K562 (cell line): ENCODE data around the gene CFAP54. TPM values are rescaled to one million over a fixed set of nuclear protein-coding genes. Genes with fewer than 3 reads are reported as not detected.

Experiments used
- ATAC-seq: fragments of 200-7000 bp; cut with Tn5 transposase; 3 replicates; pipeline ENCODE4 v1.9.1; 2020; ENCODE audit warnings: moderate library complexity
- BruUV-seq: library from RNA; stranded (reverse); fragments of 400-500 nt; replicated peaks from 2 replicates; lab custom pipeline; 2021; lab: Mats Ljungman, UMichigan
- CTCF ChIA-PET: fragments of 300-600 bp; formaldehyde crosslinking; extraction: SDS; loops from one replicate; lab custom pipeline; 2021; ENCODE audit warnings: low intra/inter-chr PET ratio; lab: Yijun Ruan, JAX
- POLR2A ChIA-PET: fragments of 300-600, 350-650 bp; sonication (Branson Sonifier 250); formaldehyde crosslinking; extraction: SDS; loops from one replicate; lab custom pipeline; 2021; ENCODE audit warnings: antibody characterized with exemption, inconsistent platforms; lab: Yijun Ruan, JAX
- DNase-seq, 4 experiments: peaks; one replicate each; pipeline versions ENCODE4 v3.0.0 to v3.0.0-alpha.2; 2011 to 2018; ENCODE audit warnings: low spot score in 3 of 4, mixed read lengths in 3 of 4; ENCODE audit errors: extremely low read depth in 1 of 4
- FAIRE-seq: peaks from 2 replicates; lab custom pipeline; 2011; peaks lifted over from hg19 to GRCh38; lab: Jason Lieb, UNC
- H2AFZ ChIP-seq: 2 replicates; pipeline ENCODE4 v1.6.0; 2011; ENCODE audit warnings: low read depth, low read length, control low read depth, inconsistent platforms
- H3K27ac ChIP-seq: fragments of 200-600 bp; 3 replicates; pipeline ENCODE4 v1.8.0; 2011; ENCODE audit warnings: low read depth, mild to moderate bottlenecking, control low read depth, inconsistent platforms, low read length, moderate library complexity, mixed read lengths; ENCODE audit errors: extremely low read depth
- H3K27me3 ChIP-seq, 2 experiments: fragments of 300-600 bp in 1 of 2; 2 replicates in 1 of 2; 3 replicates in 1 of 2; pipeline versions ENCODE4 v1.6.0 to v1.8.0; 2011; ENCODE audit warnings: inconsistent platforms in 2 of 2, low read length in 2 of 2, mild to moderate bottlenecking in 1 of 2, mixed read lengths in 1 of 2, moderate library complexity in 1 of 2; ENCODE audit not compliant: control insufficient read depth in 2 of 2, insufficient read depth in 2 of 2
- H3K36me3 ChIP-seq: fragments of 300-600 bp; 3 replicates; pipeline ENCODE4 v1.8.0; 2011; ENCODE audit warnings: mild to moderate bottlenecking, low read length, inconsistent platforms; ENCODE audit not compliant: control insufficient read depth, insufficient read depth
- H3K4me1 ChIP-seq, 2 experiments: fragments of 200-600 bp in 1 of 2; replicated peaks in 1 of 2; 2 replicates in 1 of 2; 3 replicates in 1 of 2; pipeline versions ENCODE4 v1.5.1 to v1.8.0; 2011; ENCODE audit warnings: inconsistent platforms in 2 of 2, low read length in 2 of 2, mild to moderate bottlenecking in 1 of 2, mixed read lengths in 1 of 2, moderate library complexity in 1 of 2; ENCODE audit not compliant: control insufficient read depth in 2 of 2, insufficient read depth in 2 of 2
- H3K4me2 ChIP-seq: 2 replicates; pipeline ENCODE4 v1.6.1; 2011; ENCODE audit warnings: low read length, control low read depth, inconsistent platforms, mixed read lengths; ENCODE audit not compliant: insufficient read depth
- H3K4me3 ChIP-seq: fragments of 200-600 bp; sonication (generic), shearing (Covaris generic); 2 replicates; pipeline ENCODE4 v1.5.1; 2016; ENCODE audit warnings: control low read depth, inconsistent platforms
- H3K79me2 ChIP-seq: fragments of 200-600 bp; 3 replicates; pipeline ENCODE4 v1.8.0; 2011; ENCODE audit warnings: low read length, inconsistent platforms; ENCODE audit not compliant: control insufficient read depth, insufficient read depth
- H3K9ac ChIP-seq, 2 experiments: 2 replicates each; pipeline versions ENCODE4 v1.6.0 to v1.6.1; 2011; ENCODE audit warnings: low read depth in 2 of 2, low read length in 2 of 2, control low read depth in 1 of 2, inconsistent platforms in 1 of 2, mild to moderate bottlenecking in 1 of 2, mixed read lengths in 1 of 2; ENCODE audit not compliant: insufficient read depth in 1 of 2
- H3K9me1 ChIP-seq: one replicate; pipeline ENCODE4 v1.6.0; 2011; ENCODE audit warnings: inconsistent platforms, mild to moderate bottlenecking, low read length, moderate library complexity; ENCODE audit not compliant: control insufficient read depth, insufficient read depth
- H3K9me3 ChIP-seq: replicated peaks from 2 replicates; pipeline ENCODE4 v1.5.1; 2011; ENCODE audit warnings: low read depth, low read length, inconsistent platforms; ENCODE audit not compliant: control insufficient read depth, insufficient read depth
- H4K20me1 ChIP-seq: replicated peaks from 2 replicates; pipeline ENCODE4 v1.6.1; 2011; ENCODE audit warnings: low read length, inconsistent platforms, mixed read lengths; ENCODE audit not compliant: control insufficient read depth, insufficient read depth
- CBX5 ChIP-seq: IDR thresholded peaks from 2 replicates; pipeline ENCODE4 v1.6.1; 2014; ENCODE audit warnings: low read depth, borderline replicate concordance
- CSDE1 ChIP-seq, 2 experiments: fragments of 450-650 bp; IDR thresholded peaks; 2 replicates each; pipeline ENCODE4 v1.6.1; 2016; ENCODE audit warnings: mild to moderate bottlenecking in 1 of 2
- DDX20 ChIP-seq: fragments of 450-650 bp; IDR thresholded peaks from 2 replicates; pipeline ENCODE4 v1.6.1; 2016; ENCODE audit warnings: missing genetic modification characterization, low read depth, mild to moderate bottlenecking, missing compliant biosample characterization, moderate library complexity
- JUN ChIP-seq, 2 experiments: sonication (generic) in 1 of 2; formaldehyde crosslinking in 1 of 2; IDR thresholded peaks; 2 replicates each; pipeline versions ENCODE4 v1.6.1 to v1.8.0; 2012 to 2022; ENCODE audit warnings: borderline replicate concordance in 2 of 2, mild to moderate bottlenecking in 2 of 2, improper control_type of control experiment in 1 of 2, low read depth in 1 of 2, low read length in 1 of 2, missing genetic modification reagents in 1 of 2
- KAT7 ChIP-seq: sonication (generic); formaldehyde crosslinking; IDR thresholded peaks from 2 replicates; pipeline ENCODE4 v1.8.0; 2022; ENCODE audit warnings: missing genetic modification reagents, mild to moderate bottlenecking, borderline replicate concordance
- ZNF436 ChIP-seq: fragments of 250-450, 450-650 bp; sonication (Bioruptor Pico); formaldehyde crosslinking; IDR thresholded peaks from 2 replicates; pipeline ENCODE4 v1.7.0; 2020; ENCODE audit warnings: mild to moderate bottlenecking
- ZNF507 ChIP-seq: conservative IDR thresholded peaks from 2 replicates; pipeline ENCODE4 v1.6.1; 2017; ENCODE audit warnings: missing genetic modification characterization, missing compliant biosample characterization
- WGBS: fragments of 100-300 bp; shearing (Covaris generic); methylation state at CpG from one replicate; pipeline ENCODE4 v1.1.6; 2016; ENCODE audit warnings: low coverage, mixed read lengths; ENCODE audit not compliant: insufficient coverage; ENCODE audit errors: missing lambda C conversion rate; 5-methylcytosine and 5-hydroxymethylcytosine counted together
- in situ Hi-C: fragments of 300-500 bp; cut with MboI; formaldehyde crosslinking; loops from 4 replicates; pipeline ENCODE4 v1.15.0; 2018; ENCODE audit warnings: inconsistent platforms, mixed read lengths
- intact Hi-C: fragments of 100-400 bp; cut with micrococcal nuclease; formaldehyde crosslinking; loops from 2 replicates; pipeline ENCODE4 v1.14.2; 2022
- polyA plus RNA-seq, 8 experiments: library from polyadenylated mRNA; depleted of rRNA in 4 of 8; stranded (reverse) in 5 of 8; unstranded in 3 of 8; fragments of >200 nt; fragmentation: Nextera tagmentation in 2 of 8; fragmentation: Illumina TruSeq in 1 of 8; extraction: Ambion mirVana in 2 of 8; extraction: Trizol in 1 of 8; gene quantifications; 2 replicates each; pipeline versions ENCODE4 v1.2.1 to v1.2.3, GENCODE V29; 2011 to 2014; ENCODE audit warnings: inconsistent platforms in 1 of 8, missing spikeins in 1 of 8
- total RNA-seq, 7 experiments: library from RNA; depleted of rRNA in 6 of 7; stranded (reverse); fragments of >200 nt in 6 of 7; fragmentation: Illumina TruSeq in 2 of 7; extraction: Trizol in 2 of 7; gene quantifications; 2 replicates each; pipeline versions ENCODE4 v1.2.1 to v1.2.3, GENCODE V29; 2011 to 2021; ENCODE audit warnings: low replicate concordance in 1 of 7
- TF ChIP-seq, protein P1 (sequence below): sonication (generic); IDR thresholded peaks from 2 replicates; pipeline ENCODE4 v1.6.1; 2016
- TF ChIP-seq, protein P2 (sequence below): sonication (generic); formaldehyde crosslinking; IDR thresholded peaks from 2 replicates; pipeline ENCODE4 v1.8.0; 2022; ENCODE audit warnings: mild to moderate bottlenecking, missing genetic modification reagents, borderline replicate concordance
- TF ChIP-seq, protein P3 (sequence below): sonication (generic); formaldehyde crosslinking; IDR thresholded peaks from 2 replicates; pipeline ENCODE4 v1.9.0; 2022; ENCODE audit warnings: mild to moderate bottlenecking, missing genetic modification reagents

Gene CFAP54
- total and polyA plus RNA-seq, 9 of the 15 experiments (the other 6 are each of a cell fraction or from before 2014, with no cell fraction given) = 0.03 to 0.23 (median 0.10) TPM; not detected in 3

DNA sequence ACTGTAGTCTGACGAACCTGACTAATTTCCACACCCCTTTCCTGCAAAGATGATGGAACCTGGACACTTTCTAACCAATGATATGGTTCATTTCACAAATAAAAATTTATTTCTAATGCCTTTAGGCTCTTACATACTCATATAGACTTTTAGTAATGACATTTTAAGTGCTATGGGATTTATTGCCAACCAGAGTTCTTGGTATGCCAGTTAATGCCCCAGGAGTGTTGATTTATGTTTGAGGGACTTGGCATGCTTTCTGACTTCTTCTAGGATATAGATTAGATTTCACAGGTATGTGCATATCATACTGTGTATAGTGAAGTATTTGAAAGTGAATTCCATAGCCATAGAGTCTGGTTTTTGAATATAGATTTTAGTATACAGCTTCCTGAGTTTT lies 159.5 kb downstream of the CFAP54 start (continued):
- TF ChIP-seq CSDE1 (IDR thresholded peaks at IDR 0.05) (no peak), JUN (IDR thresholded peaks at IDR 0.05; ENCODE audit: borderline replicate concordance, low read depth, low read length) (no peak), JUN (CRISPR knock-in tag; IDR thresholded peaks at IDR 0.05; ENCODE audit: borderline replicate concordance) (no peak), ZNF507 (tag) (no peak), DDX20 (tag) (no peak), ZNF436 (CRISPR knock-in tag) (no peak), CBX5 (no peak)
- TF ChIP-seq, protein P1, sequence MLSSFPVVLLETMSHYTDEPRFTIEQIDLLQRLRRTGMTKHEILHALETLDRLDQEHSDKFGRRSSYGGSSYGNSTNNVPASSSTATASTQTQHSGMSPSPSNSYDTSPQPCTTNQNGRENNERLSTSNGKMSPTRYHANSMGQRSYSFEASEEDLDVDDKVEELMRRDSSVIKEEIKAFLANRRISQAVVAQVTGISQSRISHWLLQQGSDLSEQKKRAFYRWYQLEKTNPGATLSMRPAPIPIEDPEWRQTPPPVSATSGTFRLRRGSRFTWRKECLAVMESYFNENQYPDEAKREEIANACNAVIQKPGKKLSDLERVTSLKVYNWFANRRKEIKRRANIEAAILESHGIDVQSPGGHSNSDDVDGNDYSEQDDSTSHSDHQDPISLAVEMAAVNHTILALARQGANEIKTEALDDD = no peak

DNA sequence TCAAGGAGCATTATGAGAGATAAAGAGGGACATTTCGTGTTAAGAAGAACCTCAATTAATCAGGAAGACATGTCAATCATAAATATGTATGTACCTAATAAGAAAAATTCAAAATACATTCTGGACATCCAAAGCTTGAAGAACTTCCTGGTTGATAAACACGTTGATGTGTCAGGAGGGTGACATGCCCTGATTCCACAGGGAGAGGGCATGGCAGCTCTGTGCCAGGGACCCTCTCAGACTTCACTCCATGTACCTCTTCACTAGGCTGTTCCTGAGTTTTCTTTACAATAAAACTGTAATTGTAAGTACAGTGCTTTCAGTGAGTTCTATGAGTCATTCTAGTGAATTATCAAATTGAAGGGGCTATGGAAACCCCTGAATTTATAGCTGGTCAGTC lies 163.5 kb downstream of the CFAP54 start:
- intact Hi-C loops = no loop called here
- 0% methylated on average over 2 of the region's 2 CpGs for WGBS

More for the DNA sequence above, 163.5 kb downstream of the CFAP54 start:
- H3K9me1 ChIP-seq = no peaks in the 10 kb centered on the region
- no peaks in the 10 kb centered on the region for H3K79me2 ChIP-seq
- H3K27ac ChIP-seq = no peak overlapping the region
- H3K36me3 ChIP-seq = no peaks in the 10 kb centered on the region
- ATAC-seq (no peak), FAIRE-seq (no peak), DNase-seq (no peak)
- H4K20me1 ChIP-seq = no peaks in the 10 kb centered on the region
- H3K9me3 ChIP-seq = no peaks in the 10 kb centered on the region
- H3K4me1 ChIP-seq = no peaks in the 10 kb centered on the region
- H2AFZ ChIP-seq = no peak overlapping the region
- no peak overlapping the region for H3K4me3 ChIP-seq
- no TSS peak for BruUV-seq
- no peak overlapping the region for H3K4me2 ChIP-seq
- no peak overlapping the region for H3K9ac ChIP-seq
- in situ Hi-C loops = no loop called here
- ChIA-PET CTCF (no interaction called here), POLR2A (no interaction called here)
- H3K27me3 ChIP-seq = no peaks in the 10 kb centered on the region
- TF ChIP-seq, protein P2, sequence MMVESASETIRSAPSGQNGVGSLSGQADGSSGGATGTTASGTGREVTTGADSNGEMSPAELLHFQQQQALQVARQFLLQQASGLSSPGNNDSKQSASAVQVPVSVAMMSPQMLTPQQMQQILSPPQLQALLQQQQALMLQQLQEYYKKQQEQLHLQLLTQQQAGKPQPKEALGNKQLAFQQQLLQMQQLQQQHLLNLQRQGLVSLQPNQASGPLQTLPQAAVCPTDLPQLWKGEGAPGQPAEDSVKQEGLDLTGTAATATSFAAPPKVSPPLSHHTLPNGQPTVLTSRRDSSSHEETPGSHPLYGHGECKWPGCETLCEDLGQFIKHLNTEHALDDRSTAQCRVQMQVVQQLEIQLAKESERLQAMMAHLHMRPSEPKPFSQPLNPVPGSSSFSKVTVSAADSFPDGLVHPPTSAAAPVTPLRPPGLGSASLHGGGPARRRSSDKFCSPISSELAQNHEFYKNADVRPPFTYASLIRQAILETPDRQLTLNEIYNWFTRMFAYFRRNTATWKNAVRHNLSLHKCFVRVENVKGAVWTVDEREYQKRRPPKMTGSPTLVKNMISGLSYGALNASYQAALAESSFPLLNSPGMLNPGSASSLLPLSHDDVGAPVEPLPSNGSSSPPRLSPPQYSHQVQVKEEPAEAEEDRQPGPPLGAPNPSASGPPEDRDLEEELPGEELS (CRISPR knock-in tag) = no peak
- TF ChIP-seq KAT7 = no peak
- TF ChIP-seq, protein P3, sequence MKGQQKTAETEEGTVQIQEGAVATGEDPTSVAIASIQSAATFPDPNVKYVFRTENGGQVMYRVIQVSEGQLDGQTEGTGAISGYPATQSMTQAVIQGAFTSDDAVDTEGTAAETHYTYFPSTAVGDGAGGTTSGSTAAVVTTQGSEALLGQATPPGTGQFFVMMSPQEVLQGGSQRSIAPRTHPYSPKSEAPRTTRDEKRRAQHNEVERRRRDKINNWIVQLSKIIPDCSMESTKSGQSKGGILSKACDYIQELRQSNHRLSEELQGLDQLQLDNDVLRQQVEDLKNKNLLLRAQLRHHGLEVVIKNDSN (CRISPR knock-in tag) = no peak
